ENCODE results near the gene CARM1.

- TF ChIP-seq, protein P1, sequence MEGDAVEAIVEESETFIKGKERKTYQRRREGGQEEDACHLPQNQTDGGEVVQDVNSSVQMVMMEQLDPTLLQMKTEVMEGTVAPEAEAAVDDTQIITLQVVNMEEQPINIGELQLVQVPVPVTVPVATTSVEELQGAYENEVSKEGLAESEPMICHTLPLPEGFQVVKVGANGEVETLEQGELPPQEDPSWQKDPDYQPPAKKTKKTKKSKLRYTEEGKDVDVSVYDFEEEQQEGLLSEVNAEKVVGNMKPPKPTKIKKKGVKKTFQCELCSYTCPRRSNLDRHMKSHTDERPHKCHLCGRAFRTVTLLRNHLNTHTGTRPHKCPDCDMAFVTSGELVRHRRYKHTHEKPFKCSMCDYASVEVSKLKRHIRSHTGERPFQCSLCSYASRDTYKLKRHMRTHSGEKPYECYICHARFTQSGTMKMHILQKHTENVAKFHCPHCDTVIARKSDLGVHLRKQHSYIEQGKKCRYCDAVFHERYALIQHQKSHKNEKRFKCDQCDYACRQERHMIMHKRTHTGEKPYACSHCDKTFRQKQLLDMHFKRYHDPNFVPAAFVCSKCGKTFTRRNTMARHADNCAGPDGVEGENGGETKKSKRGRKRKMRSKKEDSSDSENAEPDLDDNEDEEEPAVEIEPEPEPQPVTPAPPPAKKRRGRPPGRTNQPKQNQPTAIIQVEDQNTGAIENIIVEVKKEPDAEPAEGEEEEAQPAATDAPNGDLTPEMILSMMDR (IDR thresholded peaks at IDR 0.05): no peak
- TF ChIP-seq EZH2 (IDR thresholded peaks at IDR 0.05) (no peak), EZH2phosphoT487 (IDR thresholded peaks at IDR 0.05) (no peak)
Measured at GRCh38 chr19:10918359-10918758, 47.0 kb downstream of the CARM1 start.
